ENCODE measurements around the gene JAG2. TPM values are rescaled to one million over a fixed set of nuclear protein-coding genes. Genes with fewer than 3 reads are reported as not detected.
A peak's percentile ranks its signal among the peaks of the same experiment; 100 is the strongest.

Gene JAG2
- total and polyA plus RNA-seq, 11 donors: 19.1 to 62.4 (median 25.9) TPM

DNA sequence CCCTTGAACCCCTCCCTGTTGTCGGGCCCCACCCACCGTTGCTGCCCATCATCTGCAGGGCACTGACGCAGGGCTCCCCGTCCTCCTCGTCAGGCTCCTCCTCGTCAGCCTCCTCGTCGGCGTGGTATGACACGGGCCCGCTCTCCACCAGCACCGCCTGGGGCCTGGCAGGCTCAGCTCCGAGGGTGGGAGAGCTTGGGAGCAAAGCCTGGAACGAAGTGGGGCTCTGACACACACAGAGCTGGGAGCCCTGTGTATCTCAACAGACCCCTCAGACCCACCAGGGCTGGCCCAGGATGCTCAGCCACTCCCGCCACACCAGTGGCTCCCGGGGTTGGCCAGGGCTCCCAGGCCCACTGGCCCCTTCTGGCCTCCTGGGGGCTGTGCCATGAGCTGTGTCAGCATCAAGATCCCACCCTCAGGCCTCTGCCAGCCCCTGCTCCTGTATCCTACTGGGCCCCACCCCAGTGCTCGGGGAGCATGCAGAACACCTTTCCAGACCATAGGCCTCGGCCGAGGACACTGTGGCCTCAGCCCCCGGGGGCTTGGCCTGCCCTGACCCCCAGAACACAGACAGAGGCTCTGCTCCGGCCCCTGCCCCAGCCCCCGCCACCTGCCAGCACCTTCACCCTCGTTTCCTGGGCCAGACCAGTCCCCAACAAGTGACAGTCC, 42.6 kb upstream of the JAG2 start:
- H3K4me1 ChIP-seq: peaks cover 0 to 17% (median 9%) of the 10 kb centered on the region in 12 donors
- no peaks in the 10 kb centered on the region for H3K9me3 ChIP-seq
- WGBS, 4 donors: 93 to 97% (median 94%) methylated on average over 16 to 23 of the region's 23 CpGs
- intact Hi-C loops (cut with DNase I): no loop called here
- peaks cover 0 to 47% (median 20%) of the 10 kb centered on the region in 9 donors for H3K36me3 ChIP-seq
- H3K27me3 ChIP-seq: no peaks in the 10 kb centered on the region
- DNase-seq: peak in 1 of 5 donors; percentile 19
- TF ChIP-seq CTCF (IDR thresholded peaks at IDR 0.05) (no peak), POLR2A (IDR thresholded peaks at IDR 0.05) (no peak)
- ATAC-seq: no peak
- H3K27ac ChIP-seq: no peak overlapping the region
- no peak overlapping the region for H3K4me3 ChIP-seq

GRCh38 chr14:105210266-105211025, 41.9 kb upstream of the JAG2 start:
- no peaks in the 10 kb centered on the region for H3K27me3 ChIP-seq

DNA sequence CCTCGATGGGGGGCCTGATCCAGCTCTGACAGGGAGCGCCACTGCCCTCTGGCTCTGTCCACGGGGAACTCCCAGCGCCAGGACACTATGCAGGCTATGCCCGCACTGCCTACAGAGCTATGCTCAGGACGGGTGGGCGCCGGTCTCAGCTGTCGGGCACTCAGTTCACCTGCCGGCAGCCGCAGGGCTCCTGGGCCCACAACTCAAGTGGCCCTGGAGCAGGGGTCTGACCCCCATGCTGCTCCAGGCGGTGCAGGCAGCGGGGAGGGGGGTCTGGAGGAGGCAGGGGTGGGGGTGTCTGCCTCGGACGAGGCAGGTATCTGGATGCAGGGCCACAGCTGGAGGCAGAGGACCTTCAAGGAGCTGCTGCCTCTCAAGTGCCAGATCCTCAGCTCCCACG, 41.1 kb upstream of the JAG2 start:
- WGBS, 4 donors: 80 to 100% (median 94%) methylated on average over 1 to 16 of the region's 16 CpGs
- ATAC-seq (no peak), DNase-seq (no peak)
- H3K27ac ChIP-seq: no peak overlapping the region
- H3K4me3 ChIP-seq: no peak overlapping the region
- H3K4me1 ChIP-seq: peaks cover 0 to 33% (median 23%) of the 10 kb centered on the region in 12 donors
- H3K9me3 ChIP-seq: no peaks in the 10 kb centered on the region
- peaks cover 0 to 46% (median 20%) of the 10 kb centered on the region in 9 donors for H3K36me3 ChIP-seq
- no peaks in the 10 kb centered on the region for H3K27me3 ChIP-seq
- TF ChIP-seq POLR2A (IDR thresholded peaks at IDR 0.05) (no peak), CTCF (IDR thresholded peaks at IDR 0.05) (no peak)
- intact Hi-C loops (cut with DNase I): loop anchor here in 3 of 10 donors (10.0 kb wide), 2 partner anchors 45 to 235 kb away; partner anchors contain the start of gene AHNAK2 (in 1 of the 3)

More at GRCh38 chr14:105210266-105211025, 41.9 kb upstream of the JAG2 start:
- Histone ChIP-seq H3K4me3 (no peak overlapping the region), H3K4me1 (peaks cover 0 to 25% (median 16%) of the 10 kb centered on the region in 12 donors), H3K36me3 (peaks cover 0 to 46% (median 20%) of the 10 kb centered on the region in 9 donors), H3K9me3 (no peaks in the 10 kb centered on the region), H3K27ac (no peak overlapping the region)
- no peak for ATAC-seq
- TF ChIP-seq POLR2A (IDR thresholded peaks at IDR 0.05): no peak
- no peak for TF ChIP-seq CTCF (IDR thresholded peaks at IDR 0.05)
- intact Hi-C loops (cut with DNase I): no loop called here
- peak in 1 of 5 donors; percentile 27 for DNase-seq
- WGBS, 4 donors: 93 to 96% (median 93%) methylated on average over 21 to 30 of the region's 30 CpGs

- no peak for DNase-seq
- no peak for ATAC-seq
- H3K27ac ChIP-seq: no peak overlapping the region
- H3K4me3 ChIP-seq: no peak overlapping the region
- peaks cover 0 to 41% (median 20%) of the 10 kb centered on the region in 9 donors for H3K36me3 ChIP-seq
- peaks cover 0 to 38% (median 26%) of the 10 kb centered on the region in 12 donors for H3K4me1 ChIP-seq
- no peak for TF ChIP-seq POLR2A (IDR thresholded peaks at IDR 0.05)
- TF ChIP-seq CTCF (IDR thresholded peaks at IDR 0.05): no peak
- WGBS, 4 donors: 93 to 98% (median 96%) methylated on average over 7 to 8 of the region's 8 CpGs
- intact Hi-C loops (cut with DNase I): loop anchor here in 3 of 10 donors (10.0 kb wide), 2 partner anchors 46 to 234 kb away; partner anchors contain the start of gene AHNAK2 (in 1 of the 3)
- no peaks in the 10 kb centered on the region for H3K27me3 ChIP-seq
- H3K9me3 ChIP-seq: no peaks in the 10 kb centered on the region
Measured at GRCh38 chr14:105209091-105209490, 40.5 kb upstream of the JAG2 start.

Data from heart left ventricle (tissue), 16 donors.